Activated B cell treated with CpG ODN at 0.5 μM for 24 hours (primary cell): ENCODE results near the gene ERC2. TPM values are rescaled to one million over a fixed set of nuclear protein-coding genes. Genes with fewer than 3 reads are reported as not detected.

Source experiments
- ATAC-seq: fragments of 200-7000 bp; cut with Tn5 transposase; one replicate; pipeline ENCODE4 v1.10.0; 2021; ENCODE audit warnings: low read depth, mild to moderate bottlenecking, moderate library complexity
- CTCF ChIA-PET: fragments of 350-600 bp; sonication (Branson Sonifier 250); formaldehyde crosslinking; loops from one replicate; lab custom pipeline; 2021; ENCODE audit warnings: antibody characterized with exemption; lab: Charles Lee
- POLR2A ChIA-PET: fragments of 350-600 bp; sonication (Branson Sonifier 250); formaldehyde crosslinking; loops from one replicate; lab custom pipeline; 2021; ENCODE audit warnings: antibody characterized with exemption; lab: Charles Lee
- DNase-seq: peaks from one replicate; pipeline ENCODE4 v3.0.0; 2022
- H3K27ac Mint-ChIP-seq: one replicate; pipeline ENCODE4 v1.8.0; 2020; ENCODE audit warnings: mixed read lengths
- H3K27me3 Mint-ChIP-seq: one replicate; pipeline ENCODE4 v1.8.0; 2021; ENCODE audit warnings: mixed read lengths
- H3K36me3 Mint-ChIP-seq: one replicate; pipeline ENCODE4 v1.8.0; 2021; ENCODE audit warnings: low read depth, mixed read lengths
- H3K4me1 Mint-ChIP-seq: one replicate; pipeline ENCODE4 v1.8.0; 2021; ENCODE audit warnings: mixed read lengths
- H3K4me3 Mint-ChIP-seq: one replicate; pipeline ENCODE4 v1.8.0; 2020; ENCODE audit warnings: mild to moderate bottlenecking, mixed read lengths
- H3K9me3 Mint-ChIP-seq: one replicate; pipeline ENCODE4 v1.8.0; 2020; ENCODE audit warnings: mixed read lengths
- intact Hi-C: fragments of 100-400 bp; cut with micrococcal nuclease; formaldehyde crosslinking; loops from one replicate; pipeline ENCODE4 v1.15.1; 2024
- total RNA-seq: library from RNA; stranded (reverse); gene quantifications from 2 replicates; pipeline ENCODE4 v1.2.3, GENCODE V29; 2022
- TF ChIP-seq, protein P1 (sequence below): fragments of 200-600 bp; IDR thresholded peaks from one replicate; pipeline ENCODE4 v1.8.0; 2022; ENCODE audit warnings: antibody characterized with exemption, mild to moderate bottlenecking

ERC2 gene
- total RNA-seq, 1 donor from 2014 or later: not detected

DNA sequence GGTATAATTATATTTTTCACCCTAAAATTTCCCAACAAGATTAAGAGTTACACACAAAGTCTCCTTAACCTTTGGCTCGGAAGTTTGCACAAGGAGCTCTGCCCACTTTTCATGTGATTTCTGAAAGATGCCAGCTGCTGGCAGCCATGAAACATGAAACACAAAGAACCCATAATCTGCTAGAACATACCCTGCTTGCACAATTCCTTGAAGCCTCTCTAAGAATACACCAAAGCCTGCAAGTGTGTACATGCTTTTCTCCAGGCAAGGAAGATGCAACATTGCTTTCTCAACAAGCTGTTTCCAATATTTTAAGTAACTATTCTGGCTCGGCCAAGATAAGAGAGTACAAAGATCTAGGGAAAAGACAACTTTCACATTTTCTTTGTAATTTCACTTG, 799.1 kb downstream of the ERC2 start:
- Mint-ChIP-seq H3K27me3 (no peaks in the 10 kb centered on the region), H3K9me3 (no peaks in the 10 kb centered on the region), H3K4me3 (no peak overlapping the region), H3K4me1 (no peaks in the 10 kb centered on the region), H3K27ac (no peak overlapping the region), H3K36me3 (no peaks in the 10 kb centered on the region)
- no peak for DNase-seq
- TF ChIP-seq, protein P1, sequence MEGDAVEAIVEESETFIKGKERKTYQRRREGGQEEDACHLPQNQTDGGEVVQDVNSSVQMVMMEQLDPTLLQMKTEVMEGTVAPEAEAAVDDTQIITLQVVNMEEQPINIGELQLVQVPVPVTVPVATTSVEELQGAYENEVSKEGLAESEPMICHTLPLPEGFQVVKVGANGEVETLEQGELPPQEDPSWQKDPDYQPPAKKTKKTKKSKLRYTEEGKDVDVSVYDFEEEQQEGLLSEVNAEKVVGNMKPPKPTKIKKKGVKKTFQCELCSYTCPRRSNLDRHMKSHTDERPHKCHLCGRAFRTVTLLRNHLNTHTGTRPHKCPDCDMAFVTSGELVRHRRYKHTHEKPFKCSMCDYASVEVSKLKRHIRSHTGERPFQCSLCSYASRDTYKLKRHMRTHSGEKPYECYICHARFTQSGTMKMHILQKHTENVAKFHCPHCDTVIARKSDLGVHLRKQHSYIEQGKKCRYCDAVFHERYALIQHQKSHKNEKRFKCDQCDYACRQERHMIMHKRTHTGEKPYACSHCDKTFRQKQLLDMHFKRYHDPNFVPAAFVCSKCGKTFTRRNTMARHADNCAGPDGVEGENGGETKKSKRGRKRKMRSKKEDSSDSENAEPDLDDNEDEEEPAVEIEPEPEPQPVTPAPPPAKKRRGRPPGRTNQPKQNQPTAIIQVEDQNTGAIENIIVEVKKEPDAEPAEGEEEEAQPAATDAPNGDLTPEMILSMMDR: no peak
- intact Hi-C loops: no loop called here
- no peak for ATAC-seq
- POLR2A ChIA-PET: no interaction called here
- CTCF ChIA-PET: no interaction called here

DNA sequence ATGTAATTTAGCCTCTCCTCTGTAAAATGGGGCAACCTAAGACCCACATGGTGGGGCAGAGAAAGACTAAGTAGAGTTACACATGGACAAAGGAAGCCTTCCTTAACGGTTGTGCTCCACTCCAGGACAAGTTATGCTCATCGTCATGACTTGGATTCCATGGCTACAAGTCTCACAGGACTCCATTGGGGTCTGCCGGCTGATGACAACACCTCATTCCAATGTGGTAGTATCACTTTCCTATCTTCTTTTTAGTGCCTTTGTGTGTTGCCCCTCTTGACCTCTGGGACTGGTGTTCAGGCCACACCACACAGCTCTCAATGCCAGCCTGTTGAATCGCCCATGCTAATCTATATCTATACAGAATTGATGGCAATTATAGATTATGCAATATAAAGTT, 799.9 kb downstream of the ERC2 start:
- Mint-ChIP-seq H3K4me1 (no peaks in the 10 kb centered on the region), H3K27me3 (no peaks in the 10 kb centered on the region), H3K9me3 (no peaks in the 10 kb centered on the region), H3K27ac (no peak overlapping the region), H3K4me3 (no peak overlapping the region), H3K36me3 (no peaks in the 10 kb centered on the region)
- CTCF ChIA-PET: no interaction called here
- ATAC-seq (no peak), DNase-seq (no peak)
- TF ChIP-seq, protein P1: no peak
- POLR2A ChIA-PET: no interaction called here
- intact Hi-C loops: no loop called here

DNA sequence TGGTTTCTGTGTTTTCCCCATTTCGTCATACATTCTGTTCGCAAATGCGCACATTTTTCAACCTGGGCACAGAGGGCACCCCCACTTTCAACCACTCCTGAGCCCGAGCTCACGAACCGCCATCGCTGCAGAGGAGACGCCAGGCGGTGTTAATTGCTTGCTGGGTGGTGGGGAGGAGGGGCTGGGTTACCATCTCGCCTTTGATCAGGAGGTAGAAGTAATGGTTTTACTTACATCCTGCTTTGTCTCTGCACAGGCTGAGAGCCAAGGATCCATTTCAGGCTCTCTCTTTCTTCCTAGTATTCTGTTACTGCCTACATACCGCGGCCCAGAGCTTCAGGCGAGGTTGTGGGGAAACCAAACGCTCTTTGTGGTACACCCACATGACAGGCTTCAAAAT, 803.9 kb downstream of the ERC2 start:
- Mint-ChIP-seq H3K27ac (no peak overlapping the region), H3K9me3 (no peaks in the 10 kb centered on the region), H3K4me1 (no peaks in the 10 kb centered on the region), H3K4me3 (no peak overlapping the region), H3K27me3 (no peaks in the 10 kb centered on the region), H3K36me3 (no peaks in the 10 kb centered on the region)
- TF ChIP-seq, protein P1: no peak
- no peak for DNase-seq
- POLR2A ChIA-PET: no interaction called here
- intact Hi-C loops: no loop called here
- ATAC-seq: no peak
- CTCF ChIA-PET: no interaction called here

DNA sequence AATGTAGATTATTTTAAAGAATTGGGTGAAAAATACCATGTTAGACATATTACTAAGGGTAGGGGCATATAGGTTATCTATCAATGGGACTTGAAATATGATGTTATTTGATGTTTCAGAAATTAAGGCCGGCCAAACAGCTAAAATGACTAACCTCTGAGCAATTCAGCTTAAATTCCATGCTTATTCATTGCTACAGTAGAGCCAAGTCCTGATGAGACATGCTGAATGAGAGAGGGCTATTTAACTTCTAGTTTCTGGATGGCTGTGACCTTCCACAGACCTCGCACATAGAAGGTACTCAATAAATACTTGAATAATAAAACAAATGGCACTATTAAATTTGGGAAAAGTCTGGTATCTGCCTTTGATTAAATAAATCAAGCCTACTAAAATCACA, 805.6 kb downstream of the ERC2 start:
- ChIA-PET POLR2A (no interaction called here), CTCF (no interaction called here)
- no peak overlapping the region for H3K4me3 Mint-ChIP-seq
- H3K36me3 Mint-ChIP-seq: no peaks in the 10 kb centered on the region
- intact Hi-C loops: no loop called here
- H3K9me3 Mint-ChIP-seq: no peaks in the 10 kb centered on the region
- H3K27ac Mint-ChIP-seq: no peak overlapping the region
- H3K27me3 Mint-ChIP-seq: no peaks in the 10 kb centered on the region
- ATAC-seq: no peak
- TF ChIP-seq, protein P1: no peak
- no peaks in the 10 kb centered on the region for H3K4me1 Mint-ChIP-seq
- DNase-seq: no peak

DNA sequence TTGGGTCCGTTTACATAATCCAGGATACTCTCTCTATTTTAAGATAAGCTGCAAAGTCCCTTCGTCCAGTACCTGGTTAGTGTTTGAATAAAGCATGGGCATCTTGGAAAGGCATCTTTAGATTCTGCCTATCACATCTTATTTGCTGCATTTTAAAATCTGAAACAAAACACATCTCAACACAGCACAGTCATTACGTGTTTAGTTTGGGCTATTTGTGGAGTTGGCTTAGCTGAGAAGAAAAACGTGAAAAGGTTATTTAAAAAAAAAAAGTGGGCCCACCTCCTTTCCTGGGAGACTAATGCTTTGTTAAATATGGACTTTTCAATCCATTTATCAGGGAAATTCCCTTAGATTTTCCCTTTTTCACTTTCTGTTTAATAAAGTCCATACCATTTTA, 806.7 kb downstream of the ERC2 start:
- H3K4me1 Mint-ChIP-seq: no peaks in the 10 kb centered on the region
- CTCF ChIA-PET: no interaction called here
- DNase-seq: no peak
- H3K27ac Mint-ChIP-seq: no peak overlapping the region
- intact Hi-C loops: no loop called here
- TF ChIP-seq, protein P1: no peak
- no peak for ATAC-seq
- no peak overlapping the region for H3K4me3 Mint-ChIP-seq
- no peaks in the 10 kb centered on the region for H3K9me3 Mint-ChIP-seq
- H3K27me3 Mint-ChIP-seq: no peaks in the 10 kb centered on the region
- POLR2A ChIA-PET: interaction anchor here (0.7 kb wide), 1 partner anchor 15 kb away, joined by 3 read pairs; no protein-coding TSS in a partner anchor
- H3K36me3 Mint-ChIP-seq: no peaks in the 10 kb centered on the region
